ENCODE data around the gene SAMD11.

Gene SAMD11

GRCh38 chr1:952603-953002 is 28.9 kb downstream of the SAMD11 start:
- Histone ChIP-seq H3K27ac (no peak overlapping the region), H4K20me1 (ENCODE audit: insufficient read depth) (no peaks in the 10 kb centered on the region), H3K27me3 (ENCODE audit: insufficient read depth, low read depth) (no peaks in the 10 kb centered on the region), H3K4me3 (IDR thresholded peaks at IDR 0.05; ENCODE audit: insufficient read depth, low read depth, low read length) (no peak overlapping the region), H3K4me1 (ENCODE audit: low read depth, poor library complexity, severe bottlenecking) (peaks cover 12% of the 10 kb centered on the region), H3K9ac (no peak overlapping the region), H3K4me2 (no peak overlapping the region), H3K79me2 (ENCODE audit: insufficient read depth, low read depth) (peaks cover 9% of the 10 kb centered on the region), H3K36me3 (ENCODE audit: insufficient read depth) (peaks cover 15% of the 10 kb centered on the region; the same call in 1 of the 2 replicates), H2AFZ (ENCODE audit: low read depth) (no peak overlapping the region)
- no peak for TF ChIP-seq CTCF (conservative IDR thresholded peaks at IDR 0.05; ENCODE audit: low read depth, low read length)

GRCh38 chr1:953524-954320 is 30.0 kb downstream of the SAMD11 start:
- H3K4me1 ChIP-seq (ENCODE audit: low read depth, poor library complexity, severe bottlenecking), result peaks cover 11% of the 10 kb centered on the region
- no peak for TF ChIP-seq CTCF (conservative IDR thresholded peaks at IDR 0.05; ENCODE audit: low read depth, low read length)
- peaks cover 20% of the 10 kb centered on the region for H3K79me2 ChIP-seq (ENCODE audit: insufficient read depth, low read depth)
- H3K27ac ChIP-seq, result no peak overlapping the region
- no peak overlapping the region for H3K9ac ChIP-seq
- H3K4me2 ChIP-seq, result no peak overlapping the region
- H3K27me3 ChIP-seq (ENCODE audit: insufficient read depth, low read depth), result no peaks in the 10 kb centered on the region
- H3K4me3 ChIP-seq (IDR thresholded peaks at IDR 0.05; ENCODE audit: insufficient read depth, low read depth, low read length), result no peak overlapping the region
- H2AFZ ChIP-seq (ENCODE audit: low read depth), result no peak overlapping the region
- H4K20me1 ChIP-seq (ENCODE audit: insufficient read depth), result no peaks in the 10 kb centered on the region
- H3K36me3 ChIP-seq (ENCODE audit: insufficient read depth), result peaks cover 10% of the 10 kb centered on the region; the same call in 1 of the 2 replicates

GRCh38 chr1:954927-955326 is 31.2 kb downstream of the SAMD11 start:
- no peaks in the 10 kb centered on the region for H4K20me1 ChIP-seq (ENCODE audit: insufficient read depth)
- no peak overlapping the region for H3K4me3 ChIP-seq (IDR thresholded peaks at IDR 0.05; ENCODE audit: insufficient read depth, low read depth, low read length)
- peaks cover 17% of the 10 kb centered on the region for H3K4me1 ChIP-seq (ENCODE audit: low read depth, poor library complexity, severe bottlenecking)
- H3K79me2 ChIP-seq (ENCODE audit: insufficient read depth, low read depth), result peaks cover 22% of the 10 kb centered on the region
- TF ChIP-seq CTCF (conservative IDR thresholded peaks at IDR 0.05; ENCODE audit: low read depth, low read length), result no peak
- H2AFZ ChIP-seq (ENCODE audit: low read depth), result no peak overlapping the region
- H3K4me2 ChIP-seq, result no peak overlapping the region
- H3K27me3 ChIP-seq (ENCODE audit: insufficient read depth, low read depth), result no peaks in the 10 kb centered on the region; the same call in 1 of the 2 replicates
- no peak overlapping the region for H3K9ac ChIP-seq
- H3K27ac ChIP-seq, result no peak overlapping the region
- H3K36me3 ChIP-seq (ENCODE audit: insufficient read depth), result peaks cover 10% of the 10 kb centered on the region; the same call in 1 of the 2 replicates

- no peak for TF ChIP-seq CTCF (conservative IDR thresholded peaks at IDR 0.05; ENCODE audit: low read depth, low read length)
- Histone ChIP-seq H3K27ac (no peak overlapping the region), H2AFZ (ENCODE audit: low read depth) (no peak overlapping the region), H3K4me3 (IDR thresholded peaks at IDR 0.05; ENCODE audit: insufficient read depth, low read depth, low read length) (no peak overlapping the region), H4K20me1 (ENCODE audit: insufficient read depth) (no peaks in the 10 kb centered on the region), H3K27me3 (ENCODE audit: insufficient read depth, low read depth) (no peaks in the 10 kb centered on the region; the same call in 1 of the 2 replicates), H3K9ac (no peak overlapping the region), H3K4me1 (ENCODE audit: low read depth, poor library complexity, severe bottlenecking) (peaks cover 18% of the 10 kb centered on the region), H3K36me3 (ENCODE audit: insufficient read depth) (peaks cover 10% of the 10 kb centered on the region; the same call in 1 of the 2 replicates), H3K79me2 (ENCODE audit: insufficient read depth, low read depth) (peaks cover 22% of the 10 kb centered on the region), H3K4me2 (no peak overlapping the region)
Measured at GRCh38 chr1:955474-955873, 31.8 kb downstream of the SAMD11 start.
